Erythroblast (primary cell): ENCODE measurements around the gene CHAMP1.

Experiments used
- GATA1 ChIP-seq: IDR thresholded peaks from 2 replicates; pipeline ENCODE4 v1.6.1; 2011; ENCODE audit warnings: low read depth, mild to moderate bottlenecking, control low read depth, low read length, moderate library complexity
- POLR2A ChIP-seq: IDR thresholded peaks from 2 replicates; pipeline ENCODE4 v1.6.1; 2011; ENCODE audit warnings: mild to moderate bottlenecking, low read length

GRCh38 chr13:114281351-114282040 is 32.8 kb upstream of the CHAMP1 start, which contains the start of gene UPF3A:
- peak; percentile 80 for TF ChIP-seq POLR2A
- no peak for TF ChIP-seq GATA1
